Testis (tissue), 3 donors: ENCODE data around the gene LTBP1. TPM values are rescaled to one million over a fixed set of nuclear protein-coding genes. Genes with fewer than 3 reads are reported as not detected.

Experiments used
- DNase-seq: peaks from one replicate; pipeline ENCODE4 v3.0.0-alpha.2; 2019
- H3K27ac ChIP-seq, 2 donors: fragments of 200-600 bp; sonication (generic); one replicate each; pipeline ENCODE4 v1.5.1; 2019
- H3K27me3 ChIP-seq: fragments of 200-600 bp; sonication (generic); one replicate; pipeline ENCODE4 v1.5.1; 2019
- H3K36me3 ChIP-seq: fragments of 200-600 bp; sonication (generic); one replicate; pipeline ENCODE4 v1.5.1; 2017; ENCODE audit warnings: low read depth; ENCODE audit errors: missing control alignments
- H3K4me1 ChIP-seq: fragments of 200-600 bp; sonication (generic); one replicate; pipeline ENCODE4 v1.5.1; 2019
- H3K4me3 ChIP-seq, 2 donors: fragments of 200-600 bp; sonication (generic); one replicate each; pipeline ENCODE4 v1.5.1; 2017 to 2019
- H3K9me3 ChIP-seq: fragments of 200-600 bp; sonication (generic); one replicate; pipeline ENCODE4 v1.5.1; 2017
- POLR2A ChIP-seq: fragments of 450-650 bp; IDR thresholded peaks from one replicate; pipeline ENCODE4 v1.6.1; 2017; ENCODE audit warnings: antibody characterized with exemption, mild to moderate bottlenecking, moderate library complexity
- WGBS, 2 donors: methylation state at CpG; one replicate each; pipeline ENCODE4 v1.1.5; 2018; 5-methylcytosine and 5-hydroxymethylcytosine counted together
- intact Hi-C: fragments of 100-400 bp; cut with DNase I; formaldehyde crosslinking; loops from one replicate; pipeline ENCODE4 v1.15.1; 2023; ENCODE audit warnings: low total_unique reads
- polyA plus RNA-seq: library from polyadenylated mRNA; stranded (reverse); fragments of 350-450 nt; fragmentation: Illumina TruSeq; extraction: RNeasy Lipid Tissue Mini Kit (QIAGEN cat#74804); gene quantifications from one replicate; pipeline ENCODE4 v1.2.3, GENCODE V29; 2014; ENCODE audit warnings: low read depth, low replicate concordance; ENCODE audit not compliant: insufficient read depth
- total RNA-seq, 2 donors: library from RNA; depleted of rRNA; stranded (reverse); fragments of >200 nt; gene quantifications; one replicate each; pipeline ENCODE4 v1.2.3, GENCODE V29; 2016
- TF ChIP-seq, protein P1 (sequence below), 3 experiments: fragments of 450-650 bp in 2 of 3; fragments of 200-600 bp in 1 of 3; sonication (generic) in 1 of 3; IDR thresholded peaks; one replicate each; pipeline ENCODE4 v1.5.1; 2016 to 2019; ENCODE audit warnings: antibody characterized with exemption in 3 of 3, mild to moderate bottlenecking in 2 of 3, moderate library complexity in 1 of 3

Gene LTBP1
- total and polyA plus RNA-seq, 3 donors from 2014 or later = 39.6 to 51.5 (median 44.0) TPM

DNA sequence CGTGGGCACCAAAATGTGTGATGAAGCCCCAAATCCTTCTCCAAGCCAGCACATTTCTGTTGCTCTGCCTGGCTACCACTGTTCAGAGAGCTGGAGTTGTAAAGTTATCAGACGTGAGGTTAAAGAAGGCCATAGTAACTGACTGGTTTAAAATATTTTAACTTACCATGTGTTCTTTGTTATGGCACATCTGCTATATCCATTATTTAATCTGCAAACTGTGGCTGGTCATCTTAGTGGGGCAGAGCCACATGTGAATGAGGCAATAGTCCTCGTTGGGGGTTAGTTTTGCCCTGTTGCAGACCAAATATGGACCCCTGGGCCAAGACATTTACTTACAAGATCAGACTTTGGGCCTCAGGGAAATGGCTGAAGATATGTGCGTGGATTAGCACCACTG lies 315.3 kb downstream of the LTBP1 start:
- no peaks in the 10 kb centered on the region for H3K9me3 ChIP-seq
- H3K36me3 ChIP-seq = no peaks in the 10 kb centered on the region
- H3K27me3 ChIP-seq = no peaks in the 10 kb centered on the region
- intact Hi-C loops = no loop called here
- TF ChIP-seq, protein P1, sequence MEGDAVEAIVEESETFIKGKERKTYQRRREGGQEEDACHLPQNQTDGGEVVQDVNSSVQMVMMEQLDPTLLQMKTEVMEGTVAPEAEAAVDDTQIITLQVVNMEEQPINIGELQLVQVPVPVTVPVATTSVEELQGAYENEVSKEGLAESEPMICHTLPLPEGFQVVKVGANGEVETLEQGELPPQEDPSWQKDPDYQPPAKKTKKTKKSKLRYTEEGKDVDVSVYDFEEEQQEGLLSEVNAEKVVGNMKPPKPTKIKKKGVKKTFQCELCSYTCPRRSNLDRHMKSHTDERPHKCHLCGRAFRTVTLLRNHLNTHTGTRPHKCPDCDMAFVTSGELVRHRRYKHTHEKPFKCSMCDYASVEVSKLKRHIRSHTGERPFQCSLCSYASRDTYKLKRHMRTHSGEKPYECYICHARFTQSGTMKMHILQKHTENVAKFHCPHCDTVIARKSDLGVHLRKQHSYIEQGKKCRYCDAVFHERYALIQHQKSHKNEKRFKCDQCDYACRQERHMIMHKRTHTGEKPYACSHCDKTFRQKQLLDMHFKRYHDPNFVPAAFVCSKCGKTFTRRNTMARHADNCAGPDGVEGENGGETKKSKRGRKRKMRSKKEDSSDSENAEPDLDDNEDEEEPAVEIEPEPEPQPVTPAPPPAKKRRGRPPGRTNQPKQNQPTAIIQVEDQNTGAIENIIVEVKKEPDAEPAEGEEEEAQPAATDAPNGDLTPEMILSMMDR (IDR thresholded peaks at IDR 0.05) = no peak
- DNase-seq = no peak
- WGBS, 2 donors = 92 to 95% methylated on average over 4 of the region's 4 CpGs
- no peak overlapping the region for H3K4me3 ChIP-seq
- H3K4me1 ChIP-seq = no peaks in the 10 kb centered on the region
- no peak overlapping the region for H3K27ac ChIP-seq

DNA sequence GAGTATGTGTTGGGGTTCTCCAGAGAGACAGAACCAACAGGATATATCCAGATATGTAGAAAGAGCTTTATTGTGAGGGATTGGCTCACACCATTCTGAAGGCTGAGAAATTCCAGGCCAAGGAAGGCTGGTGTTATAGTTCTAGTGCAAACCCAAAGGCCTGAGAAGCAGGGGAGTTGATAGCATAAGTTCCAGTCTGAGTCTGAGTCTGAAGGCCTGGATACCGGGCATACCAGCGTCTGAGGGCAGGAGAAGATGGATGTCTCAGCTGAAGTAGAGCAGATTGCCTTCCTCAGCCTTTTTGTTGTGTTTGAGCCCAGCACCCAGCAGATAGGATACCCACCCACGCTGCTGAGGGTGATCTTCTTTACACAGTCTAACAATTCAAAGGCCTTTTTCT lies 318.0 kb downstream of the LTBP1 start:
- intact Hi-C loops = no loop called here

DNA sequence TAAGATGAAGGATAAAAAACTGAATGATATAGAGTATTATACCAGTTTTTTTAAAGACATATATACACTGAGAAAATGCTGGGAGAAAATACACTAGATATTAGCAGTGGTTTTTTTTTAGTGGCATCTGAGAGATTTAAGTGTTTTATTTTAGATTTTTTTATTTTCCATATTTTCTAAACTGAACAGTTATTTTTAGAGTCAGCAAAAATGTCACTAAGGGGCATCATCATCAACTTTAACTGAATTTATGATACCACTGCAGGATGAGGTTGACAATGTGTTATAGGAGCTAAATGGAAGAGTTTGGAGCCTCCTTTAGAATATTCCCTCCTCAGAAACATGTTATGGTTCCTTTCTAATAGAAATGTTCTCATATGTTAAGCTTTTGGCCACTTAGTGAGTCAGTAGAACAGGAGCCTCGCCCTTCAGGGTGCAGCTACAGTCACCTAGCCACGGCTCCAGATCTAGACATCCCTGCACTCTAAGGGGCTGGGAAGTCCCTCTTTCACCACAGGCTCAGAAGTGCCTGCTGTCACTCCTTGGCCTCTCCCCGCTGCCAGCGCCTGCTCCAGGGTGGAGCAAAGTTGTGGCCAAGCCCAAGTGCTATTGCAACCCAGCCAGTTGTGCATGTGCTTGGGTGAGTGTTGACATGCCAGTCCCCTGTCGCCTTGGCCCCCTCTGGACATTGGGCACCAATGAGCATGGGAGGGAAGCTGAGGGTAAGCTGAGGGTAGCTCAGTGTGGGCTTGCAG lies 319.0 kb downstream of the LTBP1 start:
- no peak overlapping the region for H3K4me3 ChIP-seq
- no peaks in the 10 kb centered on the region for H3K9me3 ChIP-seq
- 100% methylated on average over 2 to 5 of the region's 5 CpGs for WGBS, 2 donors
- TF ChIP-seq, protein P1 (IDR thresholded peaks at IDR 0.05) = no peak
- TF ChIP-seq POLR2A = no peak
- no peaks in the 10 kb centered on the region for H3K27me3 ChIP-seq
- no peak overlapping the region for H3K27ac ChIP-seq
- intact Hi-C loops = no loop called here
- H3K36me3 ChIP-seq = no peaks in the 10 kb centered on the region
- no peak for DNase-seq
- no peaks in the 10 kb centered on the region for H3K4me1 ChIP-seq

More for the DNA sequence above, 318.0 kb downstream of the LTBP1 start:
- Histone ChIP-seq H3K27ac (no peak overlapping the region), H3K4me3 (no peak overlapping the region), H3K27me3 (no peaks in the 10 kb centered on the region), H3K4me1 (no peaks in the 10 kb centered on the region), H3K36me3 (no peaks in the 10 kb centered on the region), H3K9me3 (no peaks in the 10 kb centered on the region)
- DNase-seq = no peak
- 95 to 97% methylated on average over 3 of the region's 3 CpGs for WGBS, 2 donors
- TF ChIP-seq, protein P1 (IDR thresholded peaks at IDR 0.05) = no peak
- TF ChIP-seq POLR2A = no peak

DNA sequence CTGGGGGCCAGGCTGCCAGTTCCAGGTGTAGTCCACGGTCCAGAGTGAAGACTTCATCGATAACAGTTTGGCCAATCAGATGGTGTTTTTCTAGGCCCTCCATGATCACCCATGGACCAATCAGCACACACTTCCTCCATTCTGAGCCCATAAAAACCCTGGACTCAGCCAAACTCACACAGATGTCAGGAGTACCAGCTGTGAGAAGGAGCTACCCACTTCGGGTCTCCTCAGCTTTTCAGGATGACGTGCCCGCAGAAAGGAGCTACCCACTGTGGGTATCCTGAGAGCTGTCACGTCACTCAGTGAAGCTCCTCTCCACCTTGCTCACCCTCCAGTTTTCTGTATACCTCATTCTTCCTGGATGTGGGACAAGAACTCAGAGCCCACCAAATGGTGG lies 319.7 kb downstream of the LTBP1 start:
- no peaks in the 10 kb centered on the region for H3K27me3 ChIP-seq
- no peak overlapping the region for H3K4me3 ChIP-seq
- TF ChIP-seq, protein P1 (IDR thresholded peaks at IDR 0.05) = no peak
- no peak for TF ChIP-seq POLR2A
- no peaks in the 10 kb centered on the region for H3K36me3 ChIP-seq
- H3K27ac ChIP-seq = no peak overlapping the region
- no peaks in the 10 kb centered on the region for H3K4me1 ChIP-seq
- no peaks in the 10 kb centered on the region for H3K9me3 ChIP-seq
- intact Hi-C loops = no loop called here
- no peak for DNase-seq
- 97 to 100% methylated on average over 4 to 6 of the region's 6 CpGs for WGBS, 2 donors

DNA sequence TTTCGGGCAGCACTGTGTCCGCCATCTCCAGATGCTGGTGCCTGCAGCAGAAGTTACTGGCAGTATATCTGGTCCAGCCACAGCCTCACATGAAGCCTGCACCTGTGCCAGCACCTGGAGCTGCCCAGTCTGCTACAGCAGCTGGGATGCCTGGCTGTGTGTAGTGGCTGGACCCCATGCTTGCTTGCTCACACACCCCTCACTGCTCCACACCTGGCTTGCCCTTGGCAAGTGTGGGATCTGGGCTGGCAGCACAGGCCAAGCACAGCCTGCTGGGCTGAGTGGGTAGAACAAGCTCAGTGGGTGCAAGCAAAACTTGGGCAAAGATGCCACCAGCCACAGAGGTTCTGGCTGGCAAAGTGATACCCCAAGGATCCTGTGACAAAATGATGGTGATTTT lies 320.3 kb downstream of the LTBP1 start:
- TF ChIP-seq POLR2A = no peak
- TF ChIP-seq, protein P1 (IDR thresholded peaks at IDR 0.05) = no peak
- intact Hi-C loops = no loop called here
- 100% methylated on average over 2 of the region's 2 CpGs; no CpG with 5 or more reads in 1 of the 2 donors for WGBS, 2 donors

More for the DNA sequence above, 320.3 kb downstream of the LTBP1 start:
- Histone ChIP-seq H3K27ac (no peak overlapping the region), H3K4me1 (no peaks in the 10 kb centered on the region), H3K9me3 (no peaks in the 10 kb centered on the region), H3K27me3 (no peaks in the 10 kb centered on the region), H3K36me3 (no peaks in the 10 kb centered on the region), H3K4me3 (no peak overlapping the region)
- no peak for DNase-seq
